Esophagus squamous epithelium (tissue), 4 donors: ENCODE measurements around the gene KLRD1.

ENCODE experiments used
- CTCF ChIP-seq, 6 experiments: fragments of 450-650 bp in 4 of 6; fragments of 200-600 bp in 2 of 6; sonication (generic) in 2 of 6; IDR thresholded peaks; one replicate each; pipeline ENCODE4 v1.5.1; 2016 to 2019; ENCODE audit warnings: antibody characterized with exemption in 6 of 6, mild to moderate bottlenecking in 4 of 6, moderate library complexity in 4 of 6
- POLR2A ChIP-seq, 4 donors: fragments of 450-650 bp; IDR thresholded peaks; one replicate each; pipeline ENCODE4 v1.6.1; 2017; ENCODE audit warnings: antibody characterized with exemption in 4 of 4, mild to moderate bottlenecking in 4 of 4, moderate library complexity in 3 of 4

GRCh38 chr12:10293151-10293550 is 14.5 kb upstream of the KLRD1 start:
- TF ChIP-seq CTCF (IDR thresholded peaks at IDR 0.05) (no peak), POLR2A (IDR thresholded peaks at IDR 0.05) (no peak)
